IPS DF 4.7 (cell line): ENCODE data around the gene PEX6.

Experiments
- DNase-seq: peaks from one replicate; pipeline ENCODE4 v3.0.0-alpha.2; 2013; ENCODE audit warnings: low spot score; ENCODE audit errors: extremely low read depth

Gene PEX6, protein sequence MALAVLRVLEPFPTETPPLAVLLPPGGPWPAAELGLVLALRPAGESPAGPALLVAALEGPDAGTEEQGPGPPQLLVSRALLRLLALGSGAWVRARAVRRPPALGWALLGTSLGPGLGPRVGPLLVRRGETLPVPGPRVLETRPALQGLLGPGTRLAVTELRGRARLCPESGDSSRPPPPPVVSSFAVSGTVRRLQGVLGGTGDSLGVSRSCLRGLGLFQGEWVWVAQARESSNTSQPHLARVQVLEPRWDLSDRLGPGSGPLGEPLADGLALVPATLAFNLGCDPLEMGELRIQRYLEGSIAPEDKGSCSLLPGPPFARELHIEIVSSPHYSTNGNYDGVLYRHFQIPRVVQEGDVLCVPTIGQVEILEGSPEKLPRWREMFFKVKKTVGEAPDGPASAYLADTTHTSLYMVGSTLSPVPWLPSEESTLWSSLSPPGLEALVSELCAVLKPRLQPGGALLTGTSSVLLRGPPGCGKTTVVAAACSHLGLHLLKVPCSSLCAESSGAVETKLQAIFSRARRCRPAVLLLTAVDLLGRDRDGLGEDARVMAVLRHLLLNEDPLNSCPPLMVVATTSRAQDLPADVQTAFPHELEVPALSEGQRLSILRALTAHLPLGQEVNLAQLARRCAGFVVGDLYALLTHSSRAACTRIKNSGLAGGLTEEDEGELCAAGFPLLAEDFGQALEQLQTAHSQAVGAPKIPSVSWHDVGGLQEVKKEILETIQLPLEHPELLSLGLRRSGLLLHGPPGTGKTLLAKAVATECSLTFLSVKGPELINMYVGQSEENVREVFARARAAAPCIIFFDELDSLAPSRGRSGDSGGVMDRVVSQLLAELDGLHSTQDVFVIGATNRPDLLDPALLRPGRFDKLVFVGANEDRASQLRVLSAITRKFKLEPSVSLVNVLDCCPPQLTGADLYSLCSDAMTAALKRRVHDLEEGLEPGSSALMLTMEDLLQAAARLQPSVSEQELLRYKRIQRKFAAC

DNA sequence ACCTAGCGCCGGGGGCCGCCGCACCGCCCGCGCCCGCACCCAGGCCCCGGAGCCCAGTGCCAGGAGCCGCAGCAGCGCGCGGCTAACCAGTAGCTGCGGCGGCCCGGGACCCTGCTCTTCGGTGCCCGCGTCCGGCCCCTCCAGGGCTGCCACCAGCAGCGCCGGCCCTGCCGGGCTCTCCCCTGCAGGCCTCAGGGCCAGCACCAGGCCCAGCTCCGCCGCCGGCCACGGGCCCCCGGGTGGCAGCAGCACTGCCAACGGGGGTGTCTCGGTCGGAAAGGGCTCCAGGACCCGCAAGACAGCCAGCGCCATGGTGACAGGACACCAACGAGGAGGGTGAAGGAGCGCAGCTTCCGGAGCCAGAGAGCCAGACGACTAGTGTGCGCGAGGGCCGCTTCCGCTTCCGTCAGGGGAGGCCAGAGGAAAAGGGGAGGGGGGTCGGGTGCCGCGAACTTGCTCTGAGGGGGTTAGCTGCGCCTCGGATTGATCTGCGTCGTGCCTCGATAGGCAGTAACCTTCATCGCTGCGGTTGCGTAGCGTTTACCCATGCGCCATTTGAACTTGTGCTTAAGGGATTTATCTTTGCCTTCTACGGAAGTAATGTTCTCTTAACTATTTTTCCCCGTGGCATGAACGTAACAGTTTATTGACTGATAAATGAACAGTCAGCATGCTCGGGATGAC is at the start of gene PEX6:
PEX6 (minus strand) TSS at position 343 of the 684 bp plus-strand sequence; CDS start at position 312, 31 bp downstream.
- DNase-seq = peak; percentile 72

DNA sequence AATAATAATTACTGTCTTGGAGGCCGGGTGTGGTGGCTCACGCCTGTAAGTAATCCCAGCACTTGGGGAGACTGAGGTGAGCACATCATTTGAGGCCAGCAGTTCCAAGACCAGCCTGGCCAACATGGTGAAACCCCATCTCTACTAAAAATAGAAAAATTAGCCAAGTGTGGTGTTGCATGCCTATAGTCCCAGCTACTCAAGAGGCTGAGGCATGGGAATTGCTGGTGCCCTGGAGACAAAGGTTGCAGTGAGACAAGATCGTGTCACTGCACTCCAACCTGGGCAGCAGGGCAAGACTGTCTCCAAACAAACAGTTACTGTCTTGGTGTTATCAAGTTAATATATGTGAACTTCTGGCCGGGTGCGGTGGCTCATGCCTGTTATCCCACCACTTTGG is 47.4 kb upstream of the PEX6 start:
- DNase-seq = no peak

DNA sequence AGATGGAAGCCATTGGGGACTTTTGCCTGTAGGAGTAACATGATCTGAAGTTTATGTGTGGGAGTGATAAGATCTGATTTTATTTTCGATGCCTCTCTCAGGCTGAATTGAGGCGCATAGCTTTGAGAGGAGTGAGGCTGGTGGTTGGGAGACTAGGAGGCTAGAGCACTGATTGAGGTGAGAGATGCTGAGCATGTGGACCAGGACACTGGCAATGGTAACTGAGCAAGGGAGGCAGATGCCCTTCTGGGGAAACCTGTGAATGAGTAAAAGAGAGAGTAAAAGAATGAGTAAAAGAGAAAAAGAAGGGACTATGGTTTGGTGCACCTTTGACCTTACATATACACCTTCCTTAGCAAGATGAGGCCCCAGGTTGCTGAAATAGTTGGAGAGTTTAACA is 45.5 kb upstream of the PEX6 start:
- no peak for DNase-seq

DNA sequence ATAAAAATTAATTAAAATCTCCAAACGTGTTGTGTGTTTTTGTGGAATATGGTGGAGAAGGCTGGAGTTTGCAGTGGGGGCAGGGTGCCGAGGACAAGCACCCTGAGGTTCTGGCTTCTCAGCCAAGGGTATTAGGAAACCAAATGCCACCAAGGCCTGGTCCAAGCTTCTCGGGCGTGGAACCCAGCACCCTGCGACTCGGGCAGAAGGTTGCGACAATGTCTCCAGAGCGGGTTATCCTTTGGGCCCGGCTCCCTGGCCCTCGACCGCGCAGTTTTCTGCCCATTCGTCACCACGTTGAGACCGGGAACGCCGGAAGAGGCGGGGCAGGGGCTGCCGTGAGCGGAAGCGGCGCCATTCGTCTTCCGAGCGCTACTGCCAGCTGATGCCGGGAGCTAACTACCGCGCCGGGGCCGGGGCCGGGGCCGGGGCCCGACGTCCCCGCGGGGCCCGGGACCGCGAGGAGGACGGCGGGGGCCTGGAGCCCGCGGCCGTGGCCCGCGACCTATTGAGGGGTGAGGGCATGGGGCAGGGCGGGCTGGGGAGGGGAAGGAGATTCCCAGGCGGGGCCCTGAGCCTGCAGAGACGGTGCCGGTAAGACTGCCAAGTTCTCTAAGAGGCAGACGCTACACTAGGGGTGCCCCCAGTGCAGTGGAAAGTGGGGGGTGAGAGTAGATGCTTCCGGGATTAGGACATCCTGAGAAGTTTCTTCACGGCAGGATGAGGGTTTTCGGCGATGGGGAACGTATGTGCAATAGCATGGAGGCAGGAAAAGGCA is 42.5 kb upstream of the PEX6 start, which contains the start of gene RRP36:
RRP36 (plus strand) TSS at position 354 of the 778 bp plus-strand sequence; CDS start at position 386, 32 bp downstream.
- no peak for DNase-seq

DNA sequence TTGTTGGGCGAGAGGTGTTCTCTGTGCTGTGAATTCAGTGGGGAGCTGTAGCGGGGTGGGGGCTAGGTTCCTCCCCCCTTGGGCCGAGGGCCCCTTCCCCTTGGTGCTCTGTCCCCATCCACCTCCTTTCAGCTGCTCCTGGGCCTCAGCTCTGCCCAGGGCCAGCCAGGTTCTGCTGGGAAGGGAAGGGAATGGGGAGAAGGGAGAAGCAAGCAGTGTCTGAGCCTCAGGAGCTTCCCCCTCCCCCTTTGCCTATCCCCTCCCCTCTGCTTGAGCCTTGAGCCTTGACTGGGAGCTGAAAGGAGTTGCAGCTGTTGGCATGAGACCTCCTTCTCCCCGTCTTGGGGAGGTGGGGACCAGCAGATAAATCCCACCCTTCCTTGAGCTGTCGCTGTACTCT is 41.9 kb upstream of the PEX6 start:
- DNase-seq = no peak

DNA sequence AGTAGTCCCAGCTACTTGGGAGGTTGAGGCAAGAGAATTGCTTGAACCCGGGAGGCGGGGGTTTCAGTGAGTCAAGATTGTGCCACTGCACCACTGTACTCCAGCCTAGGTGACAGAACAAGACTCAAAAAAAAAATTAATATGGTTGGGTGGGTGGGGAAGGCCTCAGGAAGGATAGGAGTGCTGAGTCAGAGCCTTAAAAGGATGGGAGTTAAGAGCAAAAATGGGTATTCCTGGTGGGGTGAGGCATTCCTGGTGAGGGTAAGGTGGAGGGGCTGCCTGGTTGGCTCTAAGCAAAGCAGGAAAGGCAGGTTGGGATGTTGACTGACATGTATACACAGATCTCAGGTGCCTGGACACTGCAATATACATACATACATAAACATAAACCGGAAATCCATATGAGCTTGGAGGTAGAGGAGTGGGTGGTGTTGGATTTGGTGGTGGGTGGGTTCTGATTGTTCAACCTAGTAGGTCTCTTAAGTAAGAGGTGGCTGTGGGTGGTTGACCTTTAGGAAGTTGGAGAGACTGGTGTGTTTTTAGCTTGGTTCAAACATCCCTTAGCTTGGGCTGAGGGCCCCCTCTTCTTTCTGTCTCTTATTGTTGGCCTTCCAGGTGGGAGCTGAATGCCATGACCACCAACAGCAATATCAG is 41.2 kb upstream of the PEX6 start:
- DNase-seq = no peak

- no peak for DNase-seq
Measured at GRCh38 chr6:43019152-43019551, 40.2 kb upstream of the PEX6 start.

DNA sequence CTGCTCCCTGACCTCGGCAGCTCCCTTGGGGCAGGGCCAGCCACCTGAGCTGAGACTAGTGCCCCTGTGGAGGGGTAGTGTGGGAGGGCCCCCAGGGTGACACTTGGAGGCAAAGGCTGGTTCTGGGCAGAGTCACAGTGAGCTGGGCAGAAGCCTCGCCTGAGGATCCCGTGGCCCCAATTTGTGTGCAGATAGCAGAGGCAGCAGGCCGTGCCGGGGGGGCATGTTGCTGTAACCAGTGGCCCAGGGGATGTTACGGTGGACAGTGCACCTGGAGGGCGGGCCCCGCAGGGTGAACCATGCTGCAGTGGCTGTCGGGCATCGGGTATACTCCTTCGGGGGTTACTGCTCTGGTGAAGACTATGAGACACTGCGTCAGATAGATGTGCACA is 38.0 kb upstream of the PEX6 start:
- DNase-seq = no peak

- DNase-seq = no peak
Measured at GRCh38 chr6:43016176-43016942, 37.4 kb upstream of the PEX6 start.

- no peak for DNase-seq
Measured at GRCh38 chr6:43014434-43014909, 35.5 kb upstream of the PEX6 start.

GRCh38 chr6:43013843-43014433 is 35.0 kb upstream of the PEX6 start, which contains the start of the genes KLHDC3 and MEA1:
TSS of gene KLHDC3 (plus strand) at chr6:43014249. CDS start at chr6:43017193, 2,944 bp downstream.
TSS of gene MEA1 (minus strand) at chr6:43013946. CDS start at chr6:43013813, 133 bp downstream.
- peak; percentile 99 for DNase-seq

GRCh38 chr6:43013097-43013842 is 34.3 kb upstream of the PEX6 start:
- no peak for DNase-seq

DNA sequence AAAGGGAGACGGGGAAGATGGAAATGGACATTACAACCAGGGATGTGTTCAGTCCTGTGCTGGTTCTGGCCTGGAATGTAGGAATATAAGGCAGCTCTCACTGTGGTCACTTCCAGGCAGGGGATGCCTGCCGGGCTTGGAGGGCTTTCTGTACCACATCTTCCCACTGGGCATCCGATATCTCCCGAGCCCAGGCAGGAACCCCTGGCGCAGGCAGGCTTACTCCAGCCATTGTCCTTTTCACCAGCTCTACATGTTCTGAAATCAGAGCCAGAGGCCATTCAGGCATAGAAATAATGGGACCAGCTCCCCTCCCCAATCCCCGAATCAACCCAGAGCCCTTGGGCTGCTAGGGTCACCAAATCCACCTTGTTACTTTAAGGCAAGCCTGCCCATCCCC is 33.4 kb upstream of the PEX6 start:
- DNase-seq = no peak

DNA sequence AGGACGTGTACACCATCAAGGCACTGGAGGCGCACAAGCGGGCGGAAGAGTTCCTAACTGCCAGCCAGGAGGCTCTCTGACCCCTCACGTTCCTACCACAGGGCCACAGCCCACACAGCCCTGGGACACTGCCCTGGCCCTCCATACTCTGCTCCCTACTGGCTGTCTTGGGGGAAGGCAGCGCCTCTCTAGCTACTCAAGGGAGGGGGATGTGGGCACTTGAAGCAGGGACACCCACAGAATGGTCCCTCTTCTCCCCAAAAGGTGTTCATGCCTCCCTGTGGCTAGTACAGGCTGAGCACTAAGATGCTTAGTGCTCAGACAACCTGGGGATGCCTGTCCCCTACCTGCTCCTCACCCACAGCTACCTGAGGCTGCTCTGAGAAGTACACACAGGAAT is 32.2 kb upstream of the PEX6 start:
- no peak for DNase-seq

- DNase-seq = no peak
Measured at GRCh38 chr6:43009124-43009523, 30.1 kb upstream of the PEX6 start.

GRCh38 chr6:43007126-43007525 is 28.1 kb upstream of the PEX6 start:
- DNase-seq = no peak

GRCh38 chr6:43006251-43006650 is 27.3 kb upstream of the PEX6 start:
- no peak for DNase-seq

DNA sequence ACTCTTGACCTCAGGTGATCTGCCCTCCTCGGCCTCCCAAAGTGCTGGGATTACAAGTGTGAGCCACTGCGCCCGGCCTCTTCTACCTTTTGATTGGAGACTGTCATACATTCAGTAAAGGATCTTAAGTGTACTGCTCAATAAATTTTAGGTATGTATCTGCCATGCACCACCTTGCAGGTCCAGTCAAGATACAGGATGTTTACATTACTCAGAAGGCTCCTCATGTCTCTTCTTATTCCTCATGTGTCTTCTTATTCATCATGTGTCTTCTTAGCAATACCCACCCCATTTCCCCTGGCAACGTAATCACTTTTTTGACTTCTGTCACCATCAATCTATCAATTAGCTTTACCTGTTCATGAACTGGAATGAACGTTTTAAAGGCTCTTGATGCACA is 26.9 kb upstream of the PEX6 start:
- no peak for DNase-seq
